HG03571 (cell line): ENCODE data around the gene ACIN1.
A peak's percentile ranks its signal among the peaks of the same experiment; 100 is the strongest.

Experiments
- ATAC-seq: cut with Tn5 transposase; IDR thresholded peaks from one replicate; pipeline ENCODE4 v1.9.1; 2021; ENCODE audit not compliant: unreplicated experiment

Gene ACIN1

GRCh38 chr14:23045419-23046357, 49.2 kb downstream of the ACIN1 start:
- no peak for ATAC-seq

GRCh38 chr14:23044840-23045239, 50.1 kb downstream of the ACIN1 start:
- no peak for ATAC-seq

GRCh38 chr14:23043754-23044153, 51.2 kb downstream of the ACIN1 start:
- ATAC-seq, result no peak

GRCh38 chr14:23043145-23043544, 51.8 kb downstream of the ACIN1 start:
- ATAC-seq, result no peak

- no peak for ATAC-seq
These were observed 52.6 kb downstream of the ACIN1 start, which contains the start of gene PSMB11 for GRCh38 chr14:23042162-23042965. Gene PSMB11, plus strand, starts transcription at chr14:23042212. Its CDS starts 14 bp downstream, at chr14:23042226.

- no peak for ATAC-seq
These were observed 53.2 kb downstream of the ACIN1 start for GRCh38 chr14:23041729-23042128.

GRCh38 chr14:23040100-23040499, 54.8 kb downstream of the ACIN1 start:
- no peak for ATAC-seq

GRCh38 chr14:23035303-23036144, 59.4 kb downstream of the ACIN1 start:
- no peak for ATAC-seq

- ATAC-seq, result peak; percentile 86
These were observed 60.2 kb downstream of the ACIN1 start, which contains the start of gene PSMB5 for GRCh38 chr14:23034498-23035302. Gene PSMB5, minus strand, starts transcription at chr14:23034900. Its CDS starts 19 bp downstream, at chr14:23034881.

GRCh38 chr14:23033801-23034497, 61.0 kb downstream of the ACIN1 start:
- peak; percentile 6 for ATAC-seq

- no peak for ATAC-seq
These were observed 61.6 kb downstream of the ACIN1 start for GRCh38 chr14:23033251-23033727.

GRCh38 chr14:23030936-23031335, 64.0 kb downstream of the ACIN1 start:
- no peak for ATAC-seq

- no peak for ATAC-seq
These were observed 66.1 kb downstream of the ACIN1 start for GRCh38 chr14:23028799-23029198.

GRCh38 chr14:23025151-23025814, 69.7 kb downstream of the ACIN1 start:
- ATAC-seq, result no peak

GRCh38 chr14:23024612-23025075, 70.3 kb downstream of the ACIN1 start:
- no peak for ATAC-seq

- no peak for ATAC-seq
These were observed 71.2 kb downstream of the ACIN1 start for GRCh38 chr14:23023795-23024152.

GRCh38 chr14:23023022-23023794, 71.7 kb downstream of the ACIN1 start:
- no peak for ATAC-seq
